Stimulated activated CD8-positive, alpha-beta memory T cell treated with anti-CD3 and anti-CD28 coated beads, Interleukin-7, amount 100 ng/mL, for 4 hours (primary cell): ENCODE data around the gene MTFMT.
"Not testable (repeated sequence)": the region's sequence is repeated elsewhere in the genome, so short reads cannot be mapped to it uniquely, and the experiment has no call there.

Experiments
- DNase-seq, 2 donors: peaks; one replicate each; pipeline ENCODE4 v3.0.0-alpha.2; 2020; ENCODE audit warnings: low read depth in 2 of 2

The MTFMT gene

DNA sequence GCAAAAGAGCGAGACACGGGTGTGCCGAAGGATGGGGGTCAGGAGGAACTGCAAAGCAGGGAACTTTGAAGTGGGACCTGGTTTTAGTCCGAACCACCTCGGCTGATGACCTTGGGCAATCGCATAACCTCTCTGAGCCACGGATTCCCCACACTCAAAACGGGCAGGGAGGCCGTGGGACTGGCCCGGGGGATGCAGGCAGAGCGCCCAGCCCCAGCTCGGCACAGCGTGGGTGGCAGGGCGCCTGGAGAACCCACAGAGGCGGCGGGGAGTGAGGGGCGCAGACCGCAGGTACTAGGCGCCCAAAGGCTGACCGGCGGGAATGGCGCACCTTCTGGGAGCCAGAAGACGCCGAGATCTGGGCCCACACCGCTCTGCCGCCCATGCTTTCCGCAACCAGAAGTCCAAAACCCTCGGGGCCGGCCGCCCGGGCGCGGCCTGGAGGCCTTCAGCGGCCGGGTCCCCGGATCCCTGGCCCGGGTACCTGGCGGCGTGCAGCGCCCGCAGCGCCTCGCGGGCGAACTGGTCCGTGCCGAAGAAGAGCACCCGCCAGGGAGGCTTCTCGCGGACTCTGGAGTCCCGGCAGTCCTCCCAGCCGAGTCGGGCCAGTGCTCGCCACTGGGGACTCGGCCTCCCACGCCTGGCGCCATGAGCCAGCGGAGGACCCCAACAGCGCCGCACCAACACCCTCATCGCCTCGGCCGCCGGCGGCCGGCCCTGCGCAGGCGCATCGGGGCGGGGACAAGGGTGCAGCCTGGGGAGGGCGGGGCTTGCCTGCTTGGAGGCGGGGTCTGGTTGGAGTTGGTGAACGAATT lies at the start of gene MTFMT:
MTFMT (minus strand) TSS at position 719 of the 815 bp plus-strand sequence; CDS start at position 693, 26 bp downstream.
- peak; percentile 87 for DNase-seq

DNA sequence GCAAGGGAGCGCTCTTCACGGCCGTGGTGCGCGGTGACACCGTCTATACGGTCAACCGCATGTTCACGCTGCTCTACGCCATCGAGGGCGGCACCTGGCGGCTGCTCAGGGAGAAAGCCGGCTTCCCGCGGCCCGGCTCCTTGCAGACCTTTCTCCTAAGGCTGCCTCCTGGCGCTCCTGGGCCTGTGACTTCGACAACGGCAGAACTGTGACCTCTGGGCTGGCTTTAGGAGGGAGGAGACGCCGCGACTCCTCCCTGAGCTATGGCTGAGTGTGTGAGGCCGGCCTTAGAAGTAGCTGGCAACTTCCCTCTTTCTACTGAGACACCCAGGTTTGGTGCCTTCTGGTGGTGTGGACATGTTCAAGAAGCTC lies 48.5 kb upstream of the MTFMT start:
- peak in 1 of 2 donors; percentile 21 for DNase-seq

GRCh38 chr15:65077291-65077980 lies 48.0 kb upstream of the MTFMT start:
- no peak for DNase-seq

- DNase-seq, result no peak
Observed at GRCh38 chr15:65076486-65077290, 47.2 kb upstream of the MTFMT start, which contains the start of gene KBTBD13. KBTBD13 (plus strand) TSS chr15:65076746; CDS start chr15:65076816, 70 bp downstream.

GRCh38 chr15:65075607-65076395 lies 46.4 kb upstream of the MTFMT start:
- not testable (repeated sequence) for DNase-seq

GRCh38 chr15:65074946-65075345 lies 45.5 kb upstream of the MTFMT start:
- DNase-seq, result not testable (repeated sequence)

DNA sequence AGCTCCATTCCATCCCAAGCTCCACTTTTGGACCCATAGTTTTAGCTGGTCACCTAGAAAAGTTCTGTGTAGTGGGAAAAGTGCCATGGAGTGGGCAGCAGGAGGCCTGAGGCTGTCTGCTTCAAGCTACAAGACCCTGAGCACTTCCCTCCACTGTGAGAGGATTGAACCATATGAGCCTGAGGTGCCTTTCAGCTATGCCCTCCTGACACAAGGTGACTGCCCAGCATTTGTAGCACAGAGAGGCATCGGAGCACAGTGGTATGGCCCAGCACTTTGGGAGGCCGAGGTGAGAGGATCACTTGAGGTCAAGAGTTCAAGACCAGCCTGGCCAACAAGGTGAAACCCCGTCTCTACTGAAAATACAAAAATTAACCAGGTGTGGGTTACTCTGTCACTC lies 43.2 kb upstream of the MTFMT start:
- no peak for DNase-seq

DNA sequence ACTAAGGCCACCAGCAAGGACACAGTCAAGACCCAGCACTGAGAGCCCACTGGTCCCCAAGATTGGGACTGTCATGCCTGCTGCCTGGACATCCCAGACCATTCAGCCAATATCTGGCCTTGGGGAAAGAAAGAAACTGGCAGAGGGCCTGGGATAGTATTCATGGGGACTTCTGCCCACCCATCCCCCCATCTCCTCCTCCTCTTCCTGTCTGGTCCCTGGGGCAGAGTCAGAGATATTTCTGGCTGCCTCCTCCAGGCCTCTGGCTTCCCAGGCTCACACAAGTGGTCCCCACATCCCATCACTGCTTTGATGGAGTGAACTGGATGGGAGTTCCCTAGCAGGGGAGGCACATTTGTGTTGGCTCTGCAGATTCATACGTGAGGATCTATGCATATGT lies 42.6 kb upstream of the MTFMT start:
- DNase-seq, result no peak

DNA sequence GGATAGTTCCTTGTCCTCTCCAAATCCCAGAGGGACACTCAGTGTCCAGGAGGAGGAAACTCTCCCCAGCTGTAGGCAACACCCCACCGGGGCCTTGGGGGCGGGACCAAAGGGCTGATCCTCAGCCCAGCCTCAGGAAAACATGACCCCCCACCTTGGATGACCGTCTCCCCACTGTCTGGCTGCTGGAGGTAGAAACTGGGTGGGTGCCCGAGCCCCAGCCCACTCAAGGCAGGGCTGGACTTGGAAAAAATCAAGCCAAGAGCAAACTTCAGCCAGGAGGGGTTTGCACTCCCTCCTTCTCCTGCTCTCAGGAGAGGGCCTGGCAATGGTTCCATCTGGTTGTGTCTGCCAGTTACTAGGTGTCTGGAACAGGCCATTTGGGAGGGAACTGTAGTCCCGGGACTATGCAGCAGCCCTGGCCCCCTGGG lies 42.0 kb upstream of the MTFMT start:
- no peak for DNase-seq

- no peak for DNase-seq
Observed at GRCh38 chr15:65069779-65070546, 40.5 kb upstream of the MTFMT start.

- DNase-seq, result no peak
Observed at GRCh38 chr15:65069179-65069578, 39.7 kb upstream of the MTFMT start.

DNA sequence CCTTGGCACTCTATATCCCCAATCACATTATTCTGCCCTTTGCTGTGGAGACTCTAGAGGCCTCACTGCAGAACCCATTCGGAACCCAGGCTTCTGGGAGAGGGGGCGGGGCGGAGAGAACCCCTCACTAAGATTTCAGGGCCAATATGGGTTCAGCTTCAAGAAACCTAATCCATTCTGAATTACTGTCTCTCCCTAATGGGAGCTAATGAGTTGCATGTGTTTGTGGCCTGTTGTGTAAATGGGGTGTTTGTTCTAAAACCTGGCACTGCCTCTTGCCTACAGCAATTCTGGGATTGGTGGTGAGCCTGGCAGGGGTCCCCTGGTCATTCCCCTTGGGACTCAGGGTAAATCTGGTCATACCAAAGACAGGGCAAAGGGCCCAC lies 39.0 kb upstream of the MTFMT start:
- DNase-seq, result no peak

DNA sequence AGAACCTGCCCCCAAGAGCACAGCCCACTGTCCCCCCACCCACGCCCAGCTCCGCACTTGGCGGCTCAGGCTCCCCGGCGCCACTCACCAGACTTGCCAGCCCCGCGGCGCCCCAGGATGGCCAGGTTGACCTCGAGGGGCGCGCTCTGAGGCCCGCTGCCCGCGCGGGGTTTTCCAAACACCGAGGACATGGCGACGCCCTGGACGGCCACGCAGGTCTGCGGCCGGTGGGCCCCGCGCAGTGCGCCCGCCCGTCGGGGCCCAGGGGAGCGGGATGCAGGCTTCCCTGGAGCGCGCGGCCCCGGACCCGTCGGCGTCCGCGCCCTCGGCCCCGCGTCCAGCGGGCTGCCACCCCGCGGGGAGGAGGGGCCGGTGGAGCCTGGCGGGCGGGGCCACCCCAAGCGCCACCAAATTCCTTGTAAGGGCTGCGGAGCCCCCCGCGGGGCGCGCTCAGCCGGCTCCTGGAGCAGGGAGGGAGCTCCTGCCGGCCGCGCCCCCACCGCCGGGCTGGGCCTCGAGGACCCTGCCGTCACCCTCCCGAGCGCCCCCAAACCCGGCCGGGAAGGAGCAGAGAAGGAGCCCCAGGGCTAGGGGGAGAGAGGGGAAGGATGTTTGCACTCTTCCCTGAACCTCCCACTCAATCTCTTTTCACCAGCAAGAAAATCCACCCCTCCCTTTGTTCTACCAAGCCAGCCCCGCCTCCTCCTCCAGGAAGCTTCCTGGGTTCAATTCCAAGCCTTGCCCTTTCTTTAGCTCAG lies 38.4 kb upstream of the MTFMT start, which contains the start of gene RASL12:
RASL12 (minus strand) TSS at position 347 of the 758 bp plus-strand sequence; CDS start at position 191, 156 bp downstream.
- no peak for DNase-seq

DNA sequence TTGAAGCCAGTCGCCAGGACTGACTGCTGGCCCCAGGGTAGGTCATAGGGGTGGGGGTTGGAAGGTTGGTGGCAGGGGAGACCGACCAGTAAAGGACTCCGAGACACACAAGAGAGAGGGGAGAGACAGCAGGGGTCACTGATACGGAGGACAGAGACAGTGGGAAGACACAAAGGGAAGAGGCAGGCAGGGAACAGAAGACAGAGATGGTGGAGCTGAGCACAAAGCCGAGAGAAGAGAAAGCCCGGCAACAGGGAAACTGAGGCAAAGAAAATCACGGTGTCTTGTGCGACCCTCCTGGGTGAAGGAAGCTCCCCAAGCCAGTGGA lies 37.8 kb upstream of the MTFMT start:
- no peak for DNase-seq

- no peak for DNase-seq
Observed at GRCh38 chr15:65066635-65067316, 37.3 kb upstream of the MTFMT start.

DNA sequence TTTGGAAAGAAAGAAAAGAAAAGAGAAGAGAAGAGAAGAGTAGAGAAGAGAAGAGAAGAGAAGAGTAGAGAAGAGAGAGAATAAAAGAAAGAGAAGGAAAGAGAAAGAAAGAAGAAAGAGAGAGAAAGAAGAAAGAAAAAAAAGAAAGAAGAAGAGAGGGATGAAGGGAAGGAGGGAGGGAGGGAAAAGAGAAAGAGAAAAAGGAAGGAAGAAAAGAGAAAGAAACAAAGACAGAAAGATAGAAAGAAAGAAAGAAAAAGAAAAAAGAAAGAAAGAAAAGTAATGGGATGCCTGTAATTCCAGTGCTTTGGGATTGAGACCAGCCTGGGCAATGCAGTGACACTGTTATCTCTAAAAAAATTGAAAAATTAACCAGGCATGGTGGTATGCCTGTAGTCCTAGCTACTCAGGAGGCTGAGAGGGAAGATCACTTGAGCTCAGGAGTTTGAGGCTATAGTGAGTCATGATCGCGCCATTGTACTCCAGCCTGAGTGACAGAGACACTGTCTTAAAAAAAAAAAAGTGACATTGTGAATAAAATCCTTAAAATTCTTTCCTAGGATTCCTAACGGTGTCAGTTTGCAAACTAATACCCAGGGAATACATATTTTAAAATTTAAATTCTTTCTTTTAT lies 36.7 kb upstream of the MTFMT start:
- DNase-seq, result no peak

GRCh38 chr15:65062726-65063125 lies 33.3 kb upstream of the MTFMT start:
- no peak for DNase-seq

GRCh38 chr15:65062061-65062460 lies 32.6 kb upstream of the MTFMT start:
- no peak for DNase-seq
